Thyroid gland (tissue), 4 donors: ENCODE results near the gene NUDT22. TPM values are rescaled to one million over a fixed set of nuclear protein-coding genes. Genes with fewer than 3 reads are reported as not detected.
A peak's percentile ranks its signal among the peaks of the same experiment; 100 is the strongest.

Experiments used
- DNase-seq, 2 donors: peaks; one replicate each; pipeline ENCODE4 v3.0.0-alpha.2; 2019
- H3K27ac ChIP-seq, 3 donors: fragments of 200-600 bp; sonication (generic); 1 replicate in 2 of 3; 2 replicates in 1 of 3; pipeline ENCODE4 v1.5.1; 2016 to 2019; ENCODE audit warnings: mild to moderate bottlenecking in 1 of 3, moderate library complexity in 1 of 3
- H3K27me3 ChIP-seq: fragments of 200-600 bp; sonication (generic); one replicate; pipeline ENCODE4 v1.5.1; 2019
- H3K36me3 ChIP-seq, 2 donors: fragments of 200-600 bp; sonication (generic); one replicate each; pipeline ENCODE4 v1.5.1; 2016 to 2019
- H3K4me1 ChIP-seq, 2 donors: fragments of 200-600 bp; sonication (generic); one replicate each; pipeline ENCODE4 v1.5.1; 2017 to 2019
- H3K4me3 ChIP-seq, 3 donors: fragments of 200-600 bp; sonication (generic); replicated peaks in 1 of 3; 1 replicate in 2 of 3; 2 replicates in 1 of 3; pipeline ENCODE4 v1.5.1; 2016; ENCODE audit warnings: mild to moderate bottlenecking in 1 of 3
- H3K9me3 ChIP-seq: fragments of 200-600 bp; sonication (generic); one replicate; pipeline ENCODE4 v1.5.1; 2017
- CTCF ChIP-seq, 6 experiments: fragments of 200-600 bp in 3 of 6; fragments of 450-650 bp in 3 of 6; sonication (generic) in 3 of 6; IDR thresholded peaks; one replicate each; pipeline ENCODE4 v1.5.1; 2016 to 2019; ENCODE audit warnings: antibody characterized with exemption in 6 of 6, mild to moderate bottlenecking in 2 of 6, inconsistent platforms in 1 of 6, moderate library complexity in 1 of 6
- POLR2A ChIP-seq, 2 donors: fragments of 450-650 bp; IDR thresholded peaks; one replicate each; pipeline ENCODE4 v1.6.1; 2017; ENCODE audit warnings: antibody characterized with exemption in 2 of 2, mild to moderate bottlenecking in 2 of 2, moderate library complexity in 1 of 2
- whole genome bisulfite sequencing, 2 donors: methylation state at CpG; one replicate each; pipeline ENCODE4 v1.1.5; 2017; 5-methylcytosine and 5-hydroxymethylcytosine counted together
- intact Hi-C: fragments of 100-400 bp; cut with DNase I; formaldehyde crosslinking; loops from one replicate; pipeline ENCODE4 v1.15.1; 2023
- total RNA-seq, 4 donors: library from RNA; depleted of rRNA; stranded (reverse); fragments of >200 nt; gene quantifications; one replicate each; pipeline ENCODE4 v1.2.3, GENCODE V29; 2016

The NUDT22 gene
- total RNA-seq, 4 donors from 2014 or later: 65.6 to 109 (median 94.4) TPM

- Histone ChIP-seq H3K9me3 (no peaks in the 10 kb centered on the region), H3K27ac (no peak overlapping the region), H3K36me3 (peaks cover 0 to 7% of the 10 kb centered on the region in 2 donors), H3K4me3 (no peak overlapping the region), H3K4me1 (peaks cover 21% of the 10 kb centered on the region in 2 donors), H3K27me3 (no peaks in the 10 kb centered on the region)
- TF ChIP-seq POLR2A (IDR thresholded peaks at IDR 0.05): no peak
- no peak for TF ChIP-seq CTCF (IDR thresholded peaks at IDR 0.05)
- DNase-seq: no peak
- 83 to 91% methylated on average over 20 to 23 of the region's 24 CpGs for WGBS, 2 donors
- intact Hi-C loops: no loop called here
These were observed 2.9 kb upstream of the NUDT22 start for GRCh38 chr11:64223001-64223651.

GRCh38 chr11:64224151-64224890 is 1.8 kb upstream of the NUDT22 start:
- intact Hi-C loops: no loop called here
- H3K27me3 ChIP-seq: no peaks in the 10 kb centered on the region
- H3K36me3 ChIP-seq: peaks cover 0 to 7% of the 10 kb centered on the region in 2 donors
- no peak overlapping the region for H3K4me3 ChIP-seq
- H3K27ac ChIP-seq: no peak overlapping the region
- 91 to 95% methylated on average over 15 to 17 of the region's 17 CpGs for WGBS, 2 donors
- TF ChIP-seq POLR2A (IDR thresholded peaks at IDR 0.05) (no peak), CTCF (IDR thresholded peaks at IDR 0.05) (no peak)
- H3K4me1 ChIP-seq: peaks cover 21 to 26% of the 10 kb centered on the region in 2 donors
- DNase-seq: no peak
- no peaks in the 10 kb centered on the region for H3K9me3 ChIP-seq

- Histone ChIP-seq H3K4me3 (peak overlapping the region; percentile 82 to 94 (median 89)), H3K27ac (peak overlapping the region; percentile 68 to 92 (median 78)), H3K27me3 (no peaks in the 10 kb centered on the region), H3K36me3 (peaks cover 0 to 7% of the 10 kb centered on the region in 2 donors), H3K4me1 (peaks cover 28 to 33% of the 10 kb centered on the region in 2 donors), H3K9me3 (no peaks in the 10 kb centered on the region)
- DNase-seq: no peak
- WGBS, 2 donors: 72 to 85% methylated on average over 10 to 15 of the region's 22 CpGs
- TF ChIP-seq CTCF (IDR thresholded peaks at IDR 0.05): no peak
- TF ChIP-seq POLR2A (IDR thresholded peaks at IDR 0.05): no peak
- intact Hi-C loops: no loop called here
These were observed 1.0 kb upstream of the NUDT22 start for GRCh38 chr11:64224891-64225607.

- Histone ChIP-seq H3K4me1 (peaks cover 35 to 40% of the 10 kb centered on the region in 2 donors), H3K36me3 (no peaks in the 10 kb centered on the region), H3K9me3 (no peaks in the 10 kb centered on the region), H3K27ac (peak overlapping the region; percentile 68 to 92 (median 87)), H3K27me3 (no peaks in the 10 kb centered on the region), H3K4me3 (peak overlapping the region; percentile 82 to 94 (median 89))
- no peak for TF ChIP-seq POLR2A (IDR thresholded peaks at IDR 0.05)
- TF ChIP-seq CTCF (IDR thresholded peaks at IDR 0.05): no peak
- 21 to 22% methylated on average over 14 to 19 of the region's 26 CpGs for WGBS, 2 donors
- intact Hi-C loops: no loop called here
- DNase-seq: peak; percentile 58 to 60
These were observed 505 bp downstream of the NUDT22 start for GRCh38 chr11:64226507-64227051.
